Activated CD4-positive, alpha-beta memory T cell treated with anti-CD3 and anti-CD28 coated beads for 36 hours (primary cell): ENCODE data around the gene RAB36. TPM values are rescaled to one million over a fixed set of nuclear protein-coding genes. Genes with fewer than 3 reads are reported as not detected.

ENCODE experiments used
- CTCF ChIA-PET: fragments of 350-600 bp; sonication (Branson Sonifier 250); formaldehyde crosslinking; loops from one replicate; lab custom pipeline; 2021; ENCODE audit warnings: antibody characterized with exemption, inconsistent platforms; lab: Charles Lee
- POLR2A ChIA-PET: fragments of 350-600 bp; sonication (Branson Sonifier 250); formaldehyde crosslinking; loops from one replicate; lab custom pipeline; 2021; ENCODE audit warnings: antibody characterized with exemption; lab: Charles Lee
- DNase-seq: peaks from one replicate; pipeline ENCODE4 v3.0.0-alpha.2; 2020
- H3K27ac Mint-ChIP-seq: one replicate; pipeline ENCODE4 v1.8.0; 2021; ENCODE audit warnings: mixed read lengths
- H3K27me3 Mint-ChIP-seq: one replicate; pipeline ENCODE4 v1.8.0; 2021; ENCODE audit warnings: mixed read lengths
- H3K36me3 Mint-ChIP-seq: one replicate; pipeline ENCODE4 v1.8.0; 2021; ENCODE audit warnings: mixed read lengths
- H3K4me1 Mint-ChIP-seq: one replicate; pipeline ENCODE4 v1.8.0; 2021; ENCODE audit warnings: low read depth, mixed read lengths
- H3K4me3 Mint-ChIP-seq: one replicate; pipeline ENCODE4 v1.8.0; 2021; ENCODE audit warnings: mild to moderate bottlenecking, mixed read lengths
- H3K9me3 Mint-ChIP-seq: one replicate; pipeline ENCODE4 v1.8.0; 2021; ENCODE audit warnings: mixed read lengths
- intact Hi-C: fragments of 100-400 bp; cut with micrococcal nuclease; formaldehyde crosslinking; loops from one replicate; pipeline ENCODE4 v1.15.1; 2023
- total RNA-seq, 2 experiments: library from RNA; stranded (reverse); gene quantifications; one replicate each; pipeline ENCODE4 v1.2.3, GENCODE V29; 2021

Gene RAB36
- total RNA-seq, 2 experiments from 2014 or later = 0.31 to 0.46 TPM

- H3K9me3 Mint-ChIP-seq = no peaks in the 10 kb centered on the region
- H3K27me3 Mint-ChIP-seq = no peaks in the 10 kb centered on the region
- H3K27ac Mint-ChIP-seq = no peak overlapping the region
- DNase-seq = no peak
- H3K4me1 Mint-ChIP-seq = no peaks in the 10 kb centered on the region
- no peak overlapping the region for H3K4me3 Mint-ChIP-seq
- CTCF ChIA-PET = no interaction called here
- H3K36me3 Mint-ChIP-seq = no peaks in the 10 kb centered on the region
- intact Hi-C loops = no loop called here
- POLR2A ChIA-PET = interaction anchor here (1.1 kb wide), 1 partner anchor 8 kb away, joined by 3 read pairs; no protein-coding TSS in a partner anchor
Measured at GRCh38 chr22:23103199-23103954, 41.9 kb upstream of the RAB36 start.

GRCh38 chr22:23104187-23104971 is 40.9 kb upstream of the RAB36 start:
- POLR2A ChIA-PET = interaction anchor here (1.1 kb wide), 1 partner anchor 9 kb away, joined by 3 read pairs; no protein-coding TSS in a partner anchor

GRCh38 chr22:23105304-23105703 is 40.0 kb upstream of the RAB36 start:
- Mint-ChIP-seq H3K4me1 (no peaks in the 10 kb centered on the region), H3K9me3 (no peaks in the 10 kb centered on the region), H3K27me3 (no peaks in the 10 kb centered on the region), H3K4me3 (no peak overlapping the region), H3K36me3 (no peaks in the 10 kb centered on the region), H3K27ac (no peak overlapping the region)
- CTCF ChIA-PET = interaction anchor here (0.5 to 1.4 kb wide), 3 partner anchors 69 to 186 kb away, joined by 4 to 5 read pairs (median 4); no protein-coding TSS in a partner anchor
- no peak for DNase-seq
- intact Hi-C loops = no loop called here
- POLR2A ChIA-PET = no interaction called here

More at GRCh38 chr22:23104187-23104971, 40.9 kb upstream of the RAB36 start:
- no peaks in the 10 kb centered on the region for H3K27me3 Mint-ChIP-seq
- intact Hi-C loops = no loop called here
- no peak for DNase-seq
- CTCF ChIA-PET = interaction anchor here (1.4 kb wide), 1 partner anchor 149 kb away, joined by 4 read pairs; no protein-coding TSS in a partner anchor
- H3K27ac Mint-ChIP-seq = no peak overlapping the region
- H3K4me3 Mint-ChIP-seq = no peak overlapping the region
- no peaks in the 10 kb centered on the region for H3K4me1 Mint-ChIP-seq
- no peaks in the 10 kb centered on the region for H3K9me3 Mint-ChIP-seq
- H3K36me3 Mint-ChIP-seq = no peaks in the 10 kb centered on the region

GRCh38 chr22:23105919-23106318 is 39.4 kb upstream of the RAB36 start:
- H3K9me3 Mint-ChIP-seq = no peaks in the 10 kb centered on the region
- H3K36me3 Mint-ChIP-seq = no peaks in the 10 kb centered on the region
- no peaks in the 10 kb centered on the region for H3K27me3 Mint-ChIP-seq
- CTCF ChIA-PET = interaction anchor here (0.9 kb wide), 1 partner anchor 185 kb away, joined by 5 read pairs; no protein-coding TSS in a partner anchor
- no peak for DNase-seq
- intact Hi-C loops = no loop called here
- no peaks in the 10 kb centered on the region for H3K4me1 Mint-ChIP-seq
- H3K27ac Mint-ChIP-seq = no peak overlapping the region
- H3K4me3 Mint-ChIP-seq = no peak overlapping the region
- POLR2A ChIA-PET = no interaction called here

GRCh38 chr22:23106344-23106743 is 38.9 kb upstream of the RAB36 start:
- H3K4me1 Mint-ChIP-seq = no peaks in the 10 kb centered on the region
- POLR2A ChIA-PET = no interaction called here
- CTCF ChIA-PET = no interaction called here
- intact Hi-C loops = no loop called here
- DNase-seq = no peak
- H3K27me3 Mint-ChIP-seq = no peaks in the 10 kb centered on the region
- H3K4me3 Mint-ChIP-seq = no peak overlapping the region
- H3K36me3 Mint-ChIP-seq = no peaks in the 10 kb centered on the region
- no peaks in the 10 kb centered on the region for H3K9me3 Mint-ChIP-seq
- H3K27ac Mint-ChIP-seq = no peak overlapping the region

- no peaks in the 10 kb centered on the region for H3K4me1 Mint-ChIP-seq
Measured at GRCh38 chr22:23106906-23107367, 38.3 kb upstream of the RAB36 start.

GRCh38 chr22:23107487-23108248 is 37.6 kb upstream of the RAB36 start:
- intact Hi-C loops = no loop called here
- no peak overlapping the region for H3K27ac Mint-ChIP-seq
- ChIA-PET POLR2A (no interaction called here), CTCF (no interaction called here)
- no peaks in the 10 kb centered on the region for H3K4me1 Mint-ChIP-seq
- H3K9me3 Mint-ChIP-seq = no peaks in the 10 kb centered on the region
- no peaks in the 10 kb centered on the region for H3K36me3 Mint-ChIP-seq
- no peak overlapping the region for H3K4me3 Mint-ChIP-seq
- H3K27me3 Mint-ChIP-seq = no peaks in the 10 kb centered on the region
- DNase-seq = no peak

More at GRCh38 chr22:23106906-23107367, 38.3 kb upstream of the RAB36 start:
- intact Hi-C loops = no loop called here
- no peak for DNase-seq
- ChIA-PET CTCF (no interaction called here), POLR2A (no interaction called here)
- Mint-ChIP-seq H3K36me3 (no peaks in the 10 kb centered on the region), H3K27me3 (no peaks in the 10 kb centered on the region), H3K9me3 (no peaks in the 10 kb centered on the region), H3K27ac (no peak overlapping the region), H3K4me3 (no peak overlapping the region)

- Mint-ChIP-seq H3K4me3 (no peak overlapping the region), H3K9me3 (no peaks in the 10 kb centered on the region), H3K27ac (no peak overlapping the region), H3K27me3 (no peaks in the 10 kb centered on the region), H3K4me1 (no peaks in the 10 kb centered on the region), H3K36me3 (no peaks in the 10 kb centered on the region)
- DNase-seq = no peak
- intact Hi-C loops = no loop called here
- POLR2A ChIA-PET = no interaction called here
- CTCF ChIA-PET = interaction anchor here (0.7 to 1.2 kb wide), 2 partner anchors 20 to 148 kb away, joined by 3 to 5 read pairs; no protein-coding TSS in a partner anchor
Measured at GRCh38 chr22:23108249-23109078, 36.8 kb upstream of the RAB36 start.

- H3K27me3 Mint-ChIP-seq = no peaks in the 10 kb centered on the region
- POLR2A ChIA-PET = no interaction called here
- intact Hi-C loops = no loop called here
- H3K4me3 Mint-ChIP-seq = no peak overlapping the region
- no peak for DNase-seq
- CTCF ChIA-PET = interaction anchor here (0.7 to 1.2 kb wide), 2 partner anchors 19 to 149 kb away, joined by 3 to 5 read pairs; no protein-coding TSS in a partner anchor
- H3K9me3 Mint-ChIP-seq = no peaks in the 10 kb centered on the region
- H3K4me1 Mint-ChIP-seq = no peaks in the 10 kb centered on the region
- no peaks in the 10 kb centered on the region for H3K36me3 Mint-ChIP-seq
- no peak overlapping the region for H3K27ac Mint-ChIP-seq
Measured at GRCh38 chr22:23109079-23109347, 36.3 kb upstream of the RAB36 start.

- Mint-ChIP-seq H3K27me3 (no peaks in the 10 kb centered on the region), H3K9me3 (no peaks in the 10 kb centered on the region), H3K4me3 (no peak overlapping the region), H3K27ac (no peak overlapping the region), H3K36me3 (no peaks in the 10 kb centered on the region), H3K4me1 (no peaks in the 10 kb centered on the region)
- ChIA-PET CTCF (interaction anchor here (0.7 to 1.0 kb wide), 2 partner anchors 10 to 19 kb away, joined by 3 read pairs; no protein-coding TSS in a partner anchor), POLR2A (no interaction called here)
- no peak for DNase-seq
- intact Hi-C loops = no loop called here
Measured at GRCh38 chr22:23109441-23109978, 35.8 kb upstream of the RAB36 start.
